ENCODE results near the gene UBE2J1. TPM values are rescaled to one million over a fixed set of nuclear protein-coding genes. Genes with fewer than 3 reads are reported as not detected.
A peak's percentile ranks its signal among the peaks of the same experiment; 100 is the strongest.

Gene UBE2J1
- total RNA-seq, 1 experiment from 2014 or later: 23.3 TPM

DNA sequence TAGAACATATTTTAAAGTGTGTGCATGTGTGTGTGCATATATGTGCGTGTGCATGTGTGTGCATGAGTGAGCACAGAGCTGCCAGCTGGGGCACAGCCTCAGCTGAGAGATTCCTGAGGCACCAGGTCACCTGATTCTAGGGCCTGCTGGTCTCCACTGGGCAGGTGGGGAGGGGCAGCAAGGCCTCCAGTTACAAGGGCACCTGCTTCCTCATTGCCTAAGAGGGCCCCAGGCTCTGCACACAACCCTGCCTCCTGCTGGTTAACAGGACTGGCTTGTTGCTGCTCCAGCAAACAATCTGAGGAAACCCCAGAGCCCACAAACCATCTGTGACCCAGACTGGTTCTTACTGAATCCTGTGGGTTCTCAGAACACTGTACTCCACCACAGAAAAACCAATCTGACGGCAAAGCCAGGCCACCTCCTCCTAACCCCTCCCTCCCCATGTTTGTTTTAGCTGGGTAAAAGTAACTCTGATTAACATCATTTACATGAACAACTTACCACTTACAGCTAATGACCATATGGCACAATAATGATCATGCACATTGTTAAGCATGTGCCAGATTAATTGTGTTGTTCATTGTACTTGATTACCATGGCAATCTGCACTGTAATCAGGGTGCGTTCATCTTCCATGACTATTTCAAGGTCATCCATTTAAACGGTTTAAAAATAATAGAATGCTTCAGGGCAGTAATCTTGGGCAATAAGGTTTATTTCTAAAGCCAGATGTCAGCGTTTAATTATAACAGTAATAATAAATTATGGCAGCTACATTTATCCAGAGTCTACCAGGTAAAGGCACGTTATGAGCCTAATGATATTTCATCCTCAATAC, 23.1 kb upstream of the UBE2J1 start:
- ChIA-PET CTCF (interaction anchor here (1.0 kb wide), 1 partner anchor 393 kb away, joined by 4 read pairs; no protein-coding TSS in a partner anchor), POLR2A (no interaction called here), RAD21 (ENCODE audit: low non-redundant PET in 1 of 2, low total read pairs in 2 of 2, uncharacterized antibody in 2 of 2, unreplicated experiment in 2 of 2) (no interaction called here)
- Histone ChIP-seq H3K9me3 (ENCODE audit: control insufficient read depth in 1 of 2, insufficient read depth in 1 of 2, low read depth in 1 of 2, low read length in 2 of 2) (no peaks in the 10 kb centered on the region), H3K36me3 (ENCODE audit: control insufficient read depth in 1 of 2, insufficient read depth in 2 of 2, low read length in 2 of 2) (no peaks in the 10 kb centered on the region), H3K4me3 (replicated peaks in 1 of 2; ENCODE audit: low read depth in 1 of 2, low read length in 2 of 2) (no peak overlapping the region), H3K27me3 (ENCODE audit: insufficient read depth, low read length) (no peaks in the 10 kb centered on the region), H3K4me2 (ENCODE audit: low read length) (0 out of 2 replicates have a peak overlapping the region, but pooled peaks have one; percentile 10), H3K9ac (ENCODE audit: low read length) (no peak overlapping the region), H3K9me2 (ENCODE audit: insufficient read depth) (no peaks in the 10 kb centered on the region), H3K79me2 (ENCODE audit: insufficient read depth, low read length) (no peaks in the 10 kb centered on the region), H2AFZ (ENCODE audit: low read depth, low read length, poor library complexity, severe bottlenecking) (no peak overlapping the region), H4K20me1 (ENCODE audit: insufficient read depth) (no peaks in the 10 kb centered on the region), H3K4me1 (ENCODE audit: control insufficient read depth in 1 of 2, insufficient read depth in 2 of 2, low read length in 2 of 2) (peaks cover 9 to 14% of the 10 kb centered on the region in 2 experiments), H3K27ac (ENCODE audit: low read depth, low read length) (no peak overlapping the region; the same call in 1 of the 2 replicates)
- ATAC-seq (peak; percentile 81), DNase-seq (ENCODE audit: low read depth, low spot score) (no peak)
- TF ChIP-seq EZH2 (IDR thresholded peaks at IDR 0.05) (no peak), CEBPB (IDR thresholded peaks at IDR 0.05; ENCODE audit: low read depth) (0 out of 2 replicates have a peak, but pooled peaks have one; percentile 50), RAD21 (IDR thresholded peaks at IDR 0.05; ENCODE audit: low read depth) (0 out of 2 replicates have a peak, but pooled peaks have one; percentile 33)
- TF ChIP-seq, protein P1, sequence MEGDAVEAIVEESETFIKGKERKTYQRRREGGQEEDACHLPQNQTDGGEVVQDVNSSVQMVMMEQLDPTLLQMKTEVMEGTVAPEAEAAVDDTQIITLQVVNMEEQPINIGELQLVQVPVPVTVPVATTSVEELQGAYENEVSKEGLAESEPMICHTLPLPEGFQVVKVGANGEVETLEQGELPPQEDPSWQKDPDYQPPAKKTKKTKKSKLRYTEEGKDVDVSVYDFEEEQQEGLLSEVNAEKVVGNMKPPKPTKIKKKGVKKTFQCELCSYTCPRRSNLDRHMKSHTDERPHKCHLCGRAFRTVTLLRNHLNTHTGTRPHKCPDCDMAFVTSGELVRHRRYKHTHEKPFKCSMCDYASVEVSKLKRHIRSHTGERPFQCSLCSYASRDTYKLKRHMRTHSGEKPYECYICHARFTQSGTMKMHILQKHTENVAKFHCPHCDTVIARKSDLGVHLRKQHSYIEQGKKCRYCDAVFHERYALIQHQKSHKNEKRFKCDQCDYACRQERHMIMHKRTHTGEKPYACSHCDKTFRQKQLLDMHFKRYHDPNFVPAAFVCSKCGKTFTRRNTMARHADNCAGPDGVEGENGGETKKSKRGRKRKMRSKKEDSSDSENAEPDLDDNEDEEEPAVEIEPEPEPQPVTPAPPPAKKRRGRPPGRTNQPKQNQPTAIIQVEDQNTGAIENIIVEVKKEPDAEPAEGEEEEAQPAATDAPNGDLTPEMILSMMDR (IDR thresholded peaks at IDR 0.05 in 2 of 3, conservative IDR thresholded peaks at IDR 0.05 in 1 of 3; ENCODE audit: borderline replicate concordance in 1 of 3, insufficient read depth in 1 of 3, low read depth in 2 of 3, low read length in 2 of 3): peak; percentile 20 to 58 (median 40); a peak in 4 of 6 replicates
- intact Hi-C loops (cut with micrococcal nuclease): no loop called here
- BruUV-seq (replicated peaks): no TSS peak

DNA sequence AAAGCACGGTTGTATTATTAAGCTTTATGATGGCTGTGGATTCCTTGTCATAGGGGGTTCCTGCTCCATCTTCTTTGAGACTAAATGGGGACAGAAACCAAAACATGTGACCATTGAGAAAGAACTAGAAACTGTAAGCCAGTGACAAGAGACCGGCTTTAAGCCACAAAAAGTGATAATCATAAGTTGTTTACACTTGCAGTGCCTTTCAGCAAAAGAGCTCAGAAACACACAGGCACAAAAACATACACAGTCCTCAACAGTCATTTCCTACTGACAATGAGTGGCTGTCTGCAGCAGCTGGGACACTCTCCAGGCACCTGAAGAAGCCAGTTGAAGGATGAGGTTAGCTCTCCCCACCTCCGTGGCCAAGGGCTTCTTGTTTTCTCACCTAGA, 20.0 kb upstream of the UBE2J1 start:
- Histone ChIP-seq H3K36me3 (ENCODE audit: control insufficient read depth in 1 of 2, insufficient read depth in 2 of 2, low read length in 2 of 2) (no peaks in the 10 kb centered on the region), H3K27me3 (ENCODE audit: insufficient read depth, low read length) (no peaks in the 10 kb centered on the region), H3K27ac (ENCODE audit: low read depth, low read length) (no peak overlapping the region), H4K20me1 (ENCODE audit: insufficient read depth) (peaks cover 6% of the 10 kb centered on the region; the same call in 1 of the 2 replicates), H3K9me3 (ENCODE audit: control insufficient read depth in 1 of 2, insufficient read depth in 1 of 2, low read depth in 1 of 2, low read length in 2 of 2) (no peaks in the 10 kb centered on the region), H3K9me2 (ENCODE audit: insufficient read depth) (no peaks in the 10 kb centered on the region), H2AFZ (ENCODE audit: low read depth, low read length, poor library complexity, severe bottlenecking) (no peak overlapping the region), H3K4me1 (ENCODE audit: control insufficient read depth in 1 of 2, insufficient read depth in 2 of 2, low read length in 2 of 2) (peaks cover 9 to 14% of the 10 kb centered on the region in 2 experiments), H3K9ac (ENCODE audit: low read length) (no peak overlapping the region), H3K4me3 (replicated peaks in 1 of 2; ENCODE audit: low read depth in 1 of 2, low read length in 2 of 2) (no peak overlapping the region), H3K4me2 (ENCODE audit: low read length) (no peak overlapping the region), H3K79me2 (ENCODE audit: insufficient read depth, low read length) (no peaks in the 10 kb centered on the region)
- intact Hi-C loops (cut with micrococcal nuclease): loop anchor here (1.0 kb wide), 1 partner anchor 238 kb away; no protein-coding TSS in a partner anchor
- no peak for TF ChIP-seq POLR2A (IDR thresholded peaks at IDR 0.05; ENCODE audit: borderline replicate concordance, extremely low read depth, insufficient read depth, insufficient read length)
- TF ChIP-seq, protein P2, sequence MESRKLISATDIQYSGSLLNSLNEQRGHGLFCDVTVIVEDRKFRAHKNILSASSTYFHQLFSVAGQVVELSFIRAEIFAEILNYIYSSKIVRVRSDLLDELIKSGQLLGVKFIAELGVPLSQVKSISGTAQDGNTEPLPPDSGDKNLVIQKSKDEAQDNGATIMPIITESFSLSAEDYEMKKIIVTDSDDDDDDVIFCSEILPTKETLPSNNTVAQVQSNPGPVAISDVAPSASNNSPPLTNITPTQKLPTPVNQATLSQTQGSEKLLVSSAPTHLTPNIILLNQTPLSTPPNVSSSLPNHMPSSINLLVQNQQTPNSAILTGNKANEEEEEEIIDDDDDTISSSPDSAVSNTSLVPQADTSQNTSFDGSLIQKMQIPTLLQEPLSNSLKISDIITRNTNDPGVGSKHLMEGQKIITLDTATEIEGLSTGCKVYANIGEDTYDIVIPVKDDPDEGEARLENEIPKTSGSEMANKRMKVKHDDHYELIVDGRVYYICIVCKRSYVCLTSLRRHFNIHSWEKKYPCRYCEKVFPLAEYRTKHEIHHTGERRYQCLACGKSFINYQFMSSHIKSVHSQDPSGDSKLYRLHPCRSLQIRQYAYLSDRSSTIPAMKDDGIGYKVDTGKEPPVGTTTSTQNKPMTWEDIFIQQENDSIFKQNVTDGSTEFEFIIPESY (IDR thresholded peaks at IDR 0.05; ENCODE audit: extremely low read depth, insufficient replicate concordance, low read length): no peak
- ChIA-PET RAD21 (ENCODE audit: low non-redundant PET in 1 of 2, low total read pairs in 2 of 2, uncharacterized antibody in 2 of 2, unreplicated experiment in 2 of 2) (no interaction called here), POLR2A (no interaction called here), CTCF (interaction anchor here (0.7 to 2.0 kb wide), 22 partner anchors 8 to 1107 kb away, joined by 3 to 13 read pairs (median 4); partner anchors contain the start of genes ANKRD6 and RNGTT)
- DNase-seq (ENCODE audit: low read depth, low spot score) (no peak), ATAC-seq (no peak)
- no TSS peak for BruUV-seq (replicated peaks)
